A549 treated with GW870086 at 1 μM for 4 hours (cell line): ENCODE measurements around the gene DDOST. TPM values are rescaled to one million over a fixed set of nuclear protein-coding genes. Genes with fewer than 3 reads are reported as not detected.

Experiments
- total RNA-seq: library from RNA; stranded (reverse); fragments of 200-300 nt; extraction: Qiagen RNA extraction; gene quantifications from 5 replicates; pipeline ENCODE4 v1.2.3, GENCODE V29; 2022; ENCODE audit warnings: low read depth

The DDOST gene
- total RNA-seq = 176 to 212 TPM (median 209 TPM) in 5 replicates

GRCh38 chr1:20661207-20662109, at the start of gene DDOST:
Gene DDOST, minus strand, starts transcription at chr1:20661369. Its CDS starts 19 bp downstream, at chr1:20661350.

GRCh38 chr1:20633190-20634064, 27.7 kb downstream of the DDOST start, which contains the start of gene PINK1:
Gene PINK1, plus strand, starts transcription at chr1:20633458. Its CDS starts 91 bp downstream, at chr1:20633549.

Other genes starting within 250 kb of the DDOST start
- gene CAMK2N1, start 175.2 kb downstream of the DDOST start, total RNA-seq = 42.9 to 58.3 TPM (median 49.0 TPM) in 5 replicates
- gene MUL1, start 153.2 kb downstream of the DDOST start, total RNA-seq = 41.0 to 46.9 TPM (median 42.9 TPM) in 5 replicates
- 2.9 to 4.4 TPM (median 4.0 TPM) in 5 replicates for gene FAM43B, start 108.8 kb downstream of the DDOST start, total RNA-seq
- gene CDA, start 72.3 kb downstream of the DDOST start, total RNA-seq = 32.0 to 43.5 TPM (median 33.4 TPM) in 5 replicates
- gene PINK1, start 27.9 kb downstream of the DDOST start, total RNA-seq = 26.2 to 34.1 TPM (median 33.2 TPM) in 5 replicates
- 1.4 to 2.4 TPM (median 1.6 TPM) in 5 replicates for gene KIF17, start 56.6 kb upstream of the DDOST start, total RNA-seq
- 11.5 to 17.1 TPM (median 13.3 TPM) in 5 replicates for gene SH2D5, start 71.3 kb upstream of the DDOST start, total RNA-seq
- gene HP1BP3, start 125.9 kb upstream of the DDOST start, total RNA-seq = 96.5 to 157 TPM (median 122 TPM) in 5 replicates